ENCODE results near the gene CCL22. TPM values are rescaled to one million over a fixed set of nuclear protein-coding genes. Genes with fewer than 3 reads are reported as not detected.
A peak's percentile ranks its signal among the peaks of the same experiment; 100 is the strongest.
"Not testable (repeated sequence)": the region's sequence is repeated elsewhere in the genome, so short reads cannot be mapped to it uniquely, and the experiment has no call there.

Gene CCL22
- total RNA-seq, 2 donors from 2014 or later = 1.1 to 11.5 TPM

GRCh38 chr16:57357330-57358085, 1.1 kb upstream of the CCL22 start:
- H3K27ac Mint-ChIP-seq = peak overlapping the region; percentile 39
- H3K27me3 Mint-ChIP-seq = no peaks in the 10 kb centered on the region
- no peaks in the 10 kb centered on the region for H3K9me3 Mint-ChIP-seq

GRCh38 chr16:57358086-57358420, 530 bp upstream of the CCL22 start:
- no peak for ATAC-seq (replicated peaks)
- Mint-ChIP-seq H3K4me3 (no peak overlapping the region), H3K9me3 (no peaks in the 10 kb centered on the region), H3K27ac (peak overlapping the region; percentile 39), H3K27me3 (no peaks in the 10 kb centered on the region), H3K36me3 (ENCODE audit: low read depth) (no peaks in the 10 kb centered on the region), H3K4me1 (no peaks in the 10 kb centered on the region)

More at GRCh38 chr16:57357330-57358085, 1.1 kb upstream of the CCL22 start:
- peak; percentile 26 for ATAC-seq (replicated peaks)
- Mint-ChIP-seq H3K4me1 (no peaks in the 10 kb centered on the region), H3K36me3 (ENCODE audit: low read depth) (no peaks in the 10 kb centered on the region), H3K4me3 (no peak overlapping the region)

- Mint-ChIP-seq H3K4me3 (no peak overlapping the region), H3K9me3 (no peaks in the 10 kb centered on the region), H3K36me3 (ENCODE audit: low read depth) (no peaks in the 10 kb centered on the region), H3K27ac (no peak overlapping the region), H3K27me3 (peaks cover 12% of the 10 kb centered on the region), H3K4me1 (no peaks in the 10 kb centered on the region)
- no peak for ATAC-seq (replicated peaks)
These were observed 1.8 kb downstream of the CCL22 start for GRCh38 chr16:57360321-57360935.

GRCh38 chr16:57361404-57361803, 2.8 kb downstream of the CCL22 start:
- H3K4me1 Mint-ChIP-seq = no peaks in the 10 kb centered on the region

GRCh38 chr16:57364143-57364542, 5.6 kb downstream of the CCL22 start:
- ATAC-seq (replicated peaks) = no peak
- H3K9me3 Mint-ChIP-seq = no peaks in the 10 kb centered on the region
- peaks cover 6% of the 10 kb centered on the region for H3K4me1 Mint-ChIP-seq
- H3K4me3 Mint-ChIP-seq = no peak overlapping the region
- H3K36me3 Mint-ChIP-seq (ENCODE audit: low read depth) = no peaks in the 10 kb centered on the region
- H3K27ac Mint-ChIP-seq = no peak overlapping the region
- peaks cover 21% of the 10 kb centered on the region for H3K27me3 Mint-ChIP-seq

More at GRCh38 chr16:57361404-57361803, 2.8 kb downstream of the CCL22 start:
- Mint-ChIP-seq H3K36me3 (ENCODE audit: low read depth) (no peaks in the 10 kb centered on the region), H3K9me3 (no peaks in the 10 kb centered on the region), H3K27ac (no peak overlapping the region), H3K4me3 (no peak overlapping the region), H3K27me3 (peaks cover 12% of the 10 kb centered on the region)
- no peak for ATAC-seq (replicated peaks)

- H3K27me3 Mint-ChIP-seq = peaks cover 25% of the 10 kb centered on the region
- ATAC-seq (replicated peaks) = no peak
- peak overlapping the region; percentile 84 for H3K27ac Mint-ChIP-seq
- peaks cover 6% of the 10 kb centered on the region for H3K4me1 Mint-ChIP-seq
- no peaks in the 10 kb centered on the region for H3K36me3 Mint-ChIP-seq (ENCODE audit: low read depth)
- no peaks in the 10 kb centered on the region for H3K9me3 Mint-ChIP-seq
- H3K4me3 Mint-ChIP-seq = no peak overlapping the region
These were observed 8.0 kb downstream of the CCL22 start for GRCh38 chr16:57366544-57367040.

GRCh38 chr16:57367116-57367752, 8.7 kb downstream of the CCL22 start:
- H3K4me3 Mint-ChIP-seq = no peak overlapping the region
- no peaks in the 10 kb centered on the region for H3K9me3 Mint-ChIP-seq
- H3K27me3 Mint-ChIP-seq = peaks cover 25% of the 10 kb centered on the region

GRCh38 chr16:57371494-57372371, 13.2 kb downstream of the CCL22 start:
- Mint-ChIP-seq H3K27me3 (peaks cover 13% of the 10 kb centered on the region), H3K4me1 (peaks cover 6% of the 10 kb centered on the region)
- ATAC-seq (replicated peaks) = no peak

More at GRCh38 chr16:57367116-57367752, 8.7 kb downstream of the CCL22 start:
- ATAC-seq (replicated peaks) = no peak
- no peaks in the 10 kb centered on the region for H3K36me3 Mint-ChIP-seq (ENCODE audit: low read depth)
- peaks cover 6% of the 10 kb centered on the region for H3K4me1 Mint-ChIP-seq
- peak overlapping the region; percentile 84 for H3K27ac Mint-ChIP-seq

GRCh38 chr16:57372372-57373116, 14.0 kb downstream of the CCL22 start, which contains the start of gene CX3CL1:
TSS of gene CX3CL1 (plus strand) at chr16:57372490. CDS start at chr16:57372569, 79 bp downstream.
- H3K27ac Mint-ChIP-seq = no peak within 1 kb of the TSS
- H3K27me3 Mint-ChIP-seq = peaks cover 7% of the 10 kb centered on the region
- no peak within 1 kb of the TSS for H3K4me3 Mint-ChIP-seq
- H3K4me1 Mint-ChIP-seq = peaks cover 4% of the 10 kb centered on the region
- H3K36me3 Mint-ChIP-seq (ENCODE audit: low read depth) = no peaks in the 10 kb centered on the region
- no peaks in the 10 kb centered on the region for H3K9me3 Mint-ChIP-seq
- no peak for ATAC-seq (replicated peaks)

More at GRCh38 chr16:57371494-57372371, 13.2 kb downstream of the CCL22 start:
- Mint-ChIP-seq H3K4me3 (no peak overlapping the region), H3K36me3 (ENCODE audit: low read depth) (no peaks in the 10 kb centered on the region), H3K27ac (no peak overlapping the region), H3K9me3 (no peaks in the 10 kb centered on the region)

GRCh38 chr16:57373117-57373947, 14.7 kb downstream of the CCL22 start:
- Mint-ChIP-seq H3K36me3 (ENCODE audit: low read depth) (no peaks in the 10 kb centered on the region), H3K4me3 (no peak overlapping the region), H3K27ac (no peak overlapping the region), H3K4me1 (peaks cover 10% of the 10 kb centered on the region), H3K27me3 (peaks cover 3% of the 10 kb centered on the region), H3K9me3 (no peaks in the 10 kb centered on the region)
- ATAC-seq (replicated peaks) = no peak

- Mint-ChIP-seq H3K9me3 (no peaks in the 10 kb centered on the region), H3K4me3 (no peak overlapping the region), H3K27ac (no peak overlapping the region), H3K36me3 (ENCODE audit: low read depth) (no peaks in the 10 kb centered on the region), H3K27me3 (peaks cover 3% of the 10 kb centered on the region), H3K4me1 (peaks cover 10% of the 10 kb centered on the region)
- no peak for ATAC-seq (replicated peaks)
These were observed 15.5 kb downstream of the CCL22 start for GRCh38 chr16:57374067-57374534.

GRCh38 chr16:57374925-57375465, 16.4 kb downstream of the CCL22 start:
- ATAC-seq (replicated peaks); H3K4me3 Mint-ChIP-seq; H3K9me3 Mint-ChIP-seq; H3K27me3 Mint-ChIP-seq; H3K36me3 Mint-ChIP-seq (ENCODE audit: low read depth); H3K27ac Mint-ChIP-seq: not testable (repeated sequence)
- peaks cover 10% of the 10 kb centered on the region for H3K4me1 Mint-ChIP-seq
